ENCODE data around the gene KLHL29. TPM values are rescaled to one million over a fixed set of nuclear protein-coding genes. Genes with fewer than 3 reads are reported as not detected.

KLHL29 gene
- polyA plus RNA-seq, 3 donors = 0.03 TPM; not detected in 2

DNA sequence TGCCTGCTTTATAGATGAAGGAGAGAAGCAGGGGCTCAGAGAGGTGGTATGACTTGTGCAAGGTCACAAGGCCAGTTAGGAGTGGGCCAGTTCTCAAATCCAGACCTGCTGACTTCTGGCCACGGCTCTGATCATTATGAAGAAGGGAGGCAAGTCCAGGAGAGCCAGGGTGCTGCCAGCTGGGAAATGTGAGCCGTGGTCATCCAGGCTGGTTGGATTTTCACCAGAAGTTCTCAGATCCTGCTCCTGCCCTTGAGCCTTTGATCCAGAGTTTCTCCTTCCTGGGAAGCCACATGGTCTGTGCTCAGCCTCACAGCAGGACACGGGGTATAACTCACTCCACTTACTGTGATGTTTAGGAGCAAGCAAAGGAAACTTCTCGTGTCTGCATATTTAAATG lies 239.9 kb downstream of the KLHL29 start:
- peaks cover 6 to 17% (median 8%) of the 10 kb centered on the region in 3 donors for H3K27me3 Mint-ChIP-seq (ENCODE audit: low read depth in 3 of 3)
- intact Hi-C loops (cut with micrococcal nuclease) = no loop called here
- no peaks in the 10 kb centered on the region for H3K4me1 ChIP-seq (ENCODE audit: control insufficient read depth in 1 of 2, insufficient read depth in 2 of 2, low read length in 2 of 2)
- no peaks in the 10 kb centered on the region for H4K20me1 ChIP-seq (ENCODE audit: insufficient read depth, low read length)
- peaks cover 8% of the 10 kb centered on the region in 2 donors for H3K9me3 ChIP-seq (replicated peaks in 1 of 2; ENCODE audit: control insufficient read depth in 1 of 2, insufficient read depth in 1 of 2, low read length in 2 of 2)
- no peaks in the 10 kb centered on the region for H3K36me3 Mint-ChIP-seq
- no peak overlapping the region for H3K4me2 ChIP-seq (replicated peaks; ENCODE audit: extremely low read depth, low read length, poor library complexity, severe bottlenecking)
- H3K9ac ChIP-seq (ENCODE audit: insufficient read depth, low read length, poor library complexity, severe bottlenecking) = no peak overlapping the region
- no peaks in the 10 kb centered on the region for H3K4me1 Mint-ChIP-seq
- peaks cover 3 to 11% (median 7%) of the 10 kb centered on the region in 7 donors for H3K9me3 Mint-ChIP-seq
- WGBS (ENCODE audit: insufficient coverage) = 50% methylated on average over 2 of the region's 4 CpGs
- H3K27ac Mint-ChIP-seq = no peak overlapping the region
- no peak overlapping the region for H3K27ac ChIP-seq (ENCODE audit: low read depth in 1 of 2, low read length in 2 of 2)
- no peak overlapping the region for H3K4me3 Mint-ChIP-seq
- no peaks in the 10 kb centered on the region for H3K36me3 ChIP-seq (replicated peaks in 1 of 2; ENCODE audit: control insufficient read depth in 1 of 2, insufficient read depth in 2 of 2, low read length in 2 of 2)
- no peak overlapping the region for H3K4me3 ChIP-seq (replicated peaks in 1 of 3; ENCODE audit: low read depth in 2 of 3, low read length in 3 of 3)
- H3K27me3 ChIP-seq (ENCODE audit: control insufficient read depth in 2 of 2, insufficient read depth in 2 of 2, low read length in 2 of 2) = peaks cover 0 to 2% of the 10 kb centered on the region in 2 donors
- TF ChIP-seq, protein P1, sequence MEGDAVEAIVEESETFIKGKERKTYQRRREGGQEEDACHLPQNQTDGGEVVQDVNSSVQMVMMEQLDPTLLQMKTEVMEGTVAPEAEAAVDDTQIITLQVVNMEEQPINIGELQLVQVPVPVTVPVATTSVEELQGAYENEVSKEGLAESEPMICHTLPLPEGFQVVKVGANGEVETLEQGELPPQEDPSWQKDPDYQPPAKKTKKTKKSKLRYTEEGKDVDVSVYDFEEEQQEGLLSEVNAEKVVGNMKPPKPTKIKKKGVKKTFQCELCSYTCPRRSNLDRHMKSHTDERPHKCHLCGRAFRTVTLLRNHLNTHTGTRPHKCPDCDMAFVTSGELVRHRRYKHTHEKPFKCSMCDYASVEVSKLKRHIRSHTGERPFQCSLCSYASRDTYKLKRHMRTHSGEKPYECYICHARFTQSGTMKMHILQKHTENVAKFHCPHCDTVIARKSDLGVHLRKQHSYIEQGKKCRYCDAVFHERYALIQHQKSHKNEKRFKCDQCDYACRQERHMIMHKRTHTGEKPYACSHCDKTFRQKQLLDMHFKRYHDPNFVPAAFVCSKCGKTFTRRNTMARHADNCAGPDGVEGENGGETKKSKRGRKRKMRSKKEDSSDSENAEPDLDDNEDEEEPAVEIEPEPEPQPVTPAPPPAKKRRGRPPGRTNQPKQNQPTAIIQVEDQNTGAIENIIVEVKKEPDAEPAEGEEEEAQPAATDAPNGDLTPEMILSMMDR (IDR thresholded peaks at IDR 0.05) = no peak
- no peaks in the 10 kb centered on the region for H3K79me2 ChIP-seq (ENCODE audit: insufficient read depth, low read length)
- no peak overlapping the region for H2AFZ ChIP-seq (ENCODE audit: insufficient read depth, low read depth, low read length, poor library complexity, severe bottlenecking)
- no peak for DNase-seq

DNA sequence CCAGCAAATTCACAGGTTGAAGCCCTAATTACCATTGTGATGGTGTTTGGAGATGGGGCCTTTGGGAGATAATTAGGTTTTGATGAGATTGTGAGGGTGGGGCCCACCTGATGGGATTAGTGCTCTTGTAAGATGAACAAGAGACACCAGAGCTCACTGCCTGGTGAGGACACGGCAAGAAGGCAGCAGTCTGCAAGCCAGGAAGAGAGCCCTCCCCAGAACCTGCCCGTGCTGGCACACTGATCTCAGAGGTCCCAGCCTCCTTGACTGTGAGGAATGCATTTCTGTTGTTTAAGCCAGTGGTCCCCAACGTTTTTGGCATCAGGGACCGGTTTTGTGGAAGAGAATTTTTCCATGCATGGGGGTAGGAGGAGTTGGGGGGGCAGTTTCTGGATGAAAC lies 240.7 kb downstream of the KLHL29 start:
- H3K9me3 ChIP-seq (replicated peaks in 1 of 2; ENCODE audit: control insufficient read depth in 1 of 2, insufficient read depth in 1 of 2, low read length in 2 of 2) = peaks cover 8% of the 10 kb centered on the region in 2 donors
- TF ChIP-seq, protein P1 (IDR thresholded peaks at IDR 0.05) = no peak
- no peaks in the 10 kb centered on the region for H3K4me1 ChIP-seq (ENCODE audit: control insufficient read depth in 1 of 2, insufficient read depth in 2 of 2, low read length in 2 of 2)
- H3K9ac ChIP-seq (ENCODE audit: insufficient read depth, low read length, poor library complexity, severe bottlenecking) = no peak overlapping the region
- no peaks in the 10 kb centered on the region for H3K79me2 ChIP-seq (ENCODE audit: insufficient read depth, low read length)
- DNase-seq = no peak
- H3K36me3 ChIP-seq (replicated peaks in 1 of 2; ENCODE audit: control insufficient read depth in 1 of 2, insufficient read depth in 2 of 2, low read length in 2 of 2) = no peaks in the 10 kb centered on the region
- Mint-ChIP-seq H3K27ac (no peak overlapping the region), H3K9me3 (peaks cover 3 to 11% (median 7%) of the 10 kb centered on the region in 7 donors), H3K27me3 (ENCODE audit: low read depth in 3 of 3) (peaks cover 6 to 15% (median 10%) of the 10 kb centered on the region in 3 donors), H3K36me3 (no peaks in the 10 kb centered on the region), H3K4me3 (no peak overlapping the region), H3K4me1 (no peaks in the 10 kb centered on the region)
- H3K27ac ChIP-seq (ENCODE audit: low read depth in 1 of 2, low read length in 2 of 2) = no peak overlapping the region
- H3K27me3 ChIP-seq (ENCODE audit: control insufficient read depth in 2 of 2, insufficient read depth in 2 of 2, low read length in 2 of 2) = peaks cover 0 to 2% of the 10 kb centered on the region in 2 donors
- no peak overlapping the region for H3K4me3 ChIP-seq (replicated peaks in 1 of 3; ENCODE audit: low read depth in 2 of 3, low read length in 3 of 3)
- no peaks in the 10 kb centered on the region for H4K20me1 ChIP-seq (ENCODE audit: insufficient read depth, low read length)
- 87% methylated on average over 3 of the region's 4 CpGs for WGBS (ENCODE audit: insufficient coverage)
- H2AFZ ChIP-seq (ENCODE audit: insufficient read depth, low read depth, low read length, poor library complexity, severe bottlenecking) = no peak overlapping the region
- intact Hi-C loops (cut with micrococcal nuclease) = no loop called here
- no peak overlapping the region for H3K4me2 ChIP-seq (replicated peaks; ENCODE audit: extremely low read depth, low read length, poor library complexity, severe bottlenecking)
